Stimulated activated CD8-positive, alpha-beta memory T cell treated with anti-CD3 and anti-CD28 coated beads, Interleukin-12 subunit alpha, Interleukin-12 subunit beta, amount 100 ng/mL, for 24 hours (primary cell): Measurements from ENCODE around the gene BRD7.

ENCODE experiments used
- DNase-seq: peaks from one replicate; pipeline ENCODE4 v3.0.0-alpha.2; 2020; ENCODE audit errors: extremely low read depth

Gene BRD7

GRCh38 chr16:50389900-50390299, 21.1 kb upstream of the BRD7 start:
- DNase-seq: no peak

GRCh38 chr16:50388496-50388895, 19.7 kb upstream of the BRD7 start:
- no peak for DNase-seq

GRCh38 chr16:50386774-50387173, 18.0 kb upstream of the BRD7 start:
- DNase-seq: no peak

- DNase-seq: no peak
These were observed 17.4 kb upstream of the BRD7 start for GRCh38 chr16:50386139-50386538.

- DNase-seq: no peak
These were observed 15.8 kb upstream of the BRD7 start for GRCh38 chr16:50384500-50385135.

- DNase-seq: no peak
These were observed 13.1 kb upstream of the BRD7 start for GRCh38 chr16:50381679-50382440.

- no peak for DNase-seq
These were observed 9.6 kb upstream of the BRD7 start for GRCh38 chr16:50378417-50378816.

- DNase-seq: no peak
These were observed 8.2 kb upstream of the BRD7 start for GRCh38 chr16:50377001-50377400.

- no peak for DNase-seq
These were observed 5.0 kb upstream of the BRD7 start for GRCh38 chr16:50373780-50374179.

GRCh38 chr16:50373345-50373701, 4.5 kb upstream of the BRD7 start:
- no peak for DNase-seq

GRCh38 chr16:50372611-50373344, 4.0 kb upstream of the BRD7 start:
- DNase-seq: no peak

- no peak for DNase-seq
These were observed 3.3 kb upstream of the BRD7 start for GRCh38 chr16:50371936-50372595.

- DNase-seq: no peak
These were observed 2.4 kb upstream of the BRD7 start for GRCh38 chr16:50371036-50371716.

GRCh38 chr16:50369133-50369804, 481 bp upstream of the BRD7 start:
- no peak for DNase-seq

GRCh38 chr16:50367777-50368409, 895 bp downstream of the BRD7 start:
- DNase-seq: no peak

GRCh38 chr16:50365791-50366575, 2.8 kb downstream of the BRD7 start:
- no peak for DNase-seq

GRCh38 chr16:50363656-50364055, 5.1 kb downstream of the BRD7 start:
- DNase-seq: no peak

GRCh38 chr16:50360779-50361178, 8.0 kb downstream of the BRD7 start:
- DNase-seq: no peak

GRCh38 chr16:50360033-50360778, 8.6 kb downstream of the BRD7 start:
- no peak for DNase-seq
